Left renal cortex interstitium (tissue), 4 donors: ENCODE data around the gene ATF6. TPM values are rescaled to one million over a fixed set of nuclear protein-coding genes. Genes with fewer than 3 reads are reported as not detected.

Experiments used
- DNase-seq, 4 donors: peaks; one replicate each; pipeline ENCODE4 v3.0.0-alpha.2; 2013; ENCODE audit warnings: low read depth in 4 of 4, low spot score in 2 of 4, missing footprints in 1 of 4
- polyA plus RNA-seq, 4 donors: library from polyadenylated mRNA; unstranded; fragments of 120-200 nt; gene quantifications; one replicate each; pipeline ENCODE4 v1.2.1, GENCODE V29; 2013; ENCODE audit not compliant: insufficient read length in 4 of 4

The ATF6 gene
- polyA plus RNA-seq, 4 donors, result 28.9 to 34.8 (median 31.5) TPM

- DNase-seq, result no peak
These were observed 188.3 kb downstream of the ATF6 start for GRCh38 chr1:161954466-161954865.

- DNase-seq, result no peak
These were observed 189.5 kb downstream of the ATF6 start for GRCh38 chr1:161955606-161956005.

GRCh38 chr1:161956097-161956496, 190.0 kb downstream of the ATF6 start:
- no peak for DNase-seq

- no peak for DNase-seq
These were observed 190.8 kb downstream of the ATF6 start for GRCh38 chr1:161956930-161957329.

GRCh38 chr1:161958425-161958824, 192.3 kb downstream of the ATF6 start:
- no peak for DNase-seq

GRCh38 chr1:161962091-161962887, 196.2 kb downstream of the ATF6 start:
- no peak for DNase-seq

GRCh38 chr1:161966067-161966466, 199.9 kb downstream of the ATF6 start:
- DNase-seq, result no peak

- DNase-seq, result no peak
These were observed 203.9 kb downstream of the ATF6 start for GRCh38 chr1:161970036-161970435.

GRCh38 chr1:161970633-161971032, 204.5 kb downstream of the ATF6 start:
- no peak for DNase-seq

- DNase-seq, result no peak
These were observed 206.7 kb downstream of the ATF6 start for GRCh38 chr1:161972828-161973227.

- no peak for DNase-seq
These were observed 208.1 kb downstream of the ATF6 start for GRCh38 chr1:161973924-161974845.

- DNase-seq, result no peak
These were observed 212.1 kb downstream of the ATF6 start for GRCh38 chr1:161978011-161978790.

GRCh38 chr1:161981126-161981525, 215.0 kb downstream of the ATF6 start:
- DNase-seq, result no peak

GRCh38 chr1:161981735-161982506, 215.8 kb downstream of the ATF6 start:
- no peak for DNase-seq

GRCh38 chr1:161982507-161982895, 216.4 kb downstream of the ATF6 start:
- DNase-seq, result no peak

GRCh38 chr1:161982917-161983316, 216.8 kb downstream of the ATF6 start:
- DNase-seq, result no peak

- DNase-seq, result no peak
These were observed 217.6 kb downstream of the ATF6 start for GRCh38 chr1:161983725-161984124.

GRCh38 chr1:161985301-161985822, 219.2 kb downstream of the ATF6 start:
- no peak for DNase-seq

GRCh38 chr1:161986328-161986727, 220.2 kb downstream of the ATF6 start:
- no peak for DNase-seq

- no peak for DNase-seq
These were observed 221.2 kb downstream of the ATF6 start for GRCh38 chr1:161987303-161987702.
